ENCODE results near the gene MAGIX. TPM values are rescaled to one million over a fixed set of nuclear protein-coding genes. Genes with fewer than 3 reads are reported as not detected.
"Not testable (repeated sequence)": the region's sequence is repeated elsewhere in the genome, so short reads cannot be mapped to it uniquely, and the experiment has no call there.

The MAGIX gene
- total RNA-seq, 4 donors from 2014 or later: 1.7 to 8.1 (median 2.3) TPM

GRCh38 chrX:49166914-49167739, 4.6 kb downstream of the MAGIX start:
- H3K36me3 ChIP-seq: no peaks in the 10 kb centered on the region
- no peaks in the 10 kb centered on the region for H3K9me3 ChIP-seq
- H3K4me3 ChIP-seq: peak overlapping the region; percentile 27 to 50 (median 41)
- peak; percentile 24 to 47 for DNase-seq (ENCODE audit: low spot score in 2 of 2)
- TF ChIP-seq, protein P1, sequence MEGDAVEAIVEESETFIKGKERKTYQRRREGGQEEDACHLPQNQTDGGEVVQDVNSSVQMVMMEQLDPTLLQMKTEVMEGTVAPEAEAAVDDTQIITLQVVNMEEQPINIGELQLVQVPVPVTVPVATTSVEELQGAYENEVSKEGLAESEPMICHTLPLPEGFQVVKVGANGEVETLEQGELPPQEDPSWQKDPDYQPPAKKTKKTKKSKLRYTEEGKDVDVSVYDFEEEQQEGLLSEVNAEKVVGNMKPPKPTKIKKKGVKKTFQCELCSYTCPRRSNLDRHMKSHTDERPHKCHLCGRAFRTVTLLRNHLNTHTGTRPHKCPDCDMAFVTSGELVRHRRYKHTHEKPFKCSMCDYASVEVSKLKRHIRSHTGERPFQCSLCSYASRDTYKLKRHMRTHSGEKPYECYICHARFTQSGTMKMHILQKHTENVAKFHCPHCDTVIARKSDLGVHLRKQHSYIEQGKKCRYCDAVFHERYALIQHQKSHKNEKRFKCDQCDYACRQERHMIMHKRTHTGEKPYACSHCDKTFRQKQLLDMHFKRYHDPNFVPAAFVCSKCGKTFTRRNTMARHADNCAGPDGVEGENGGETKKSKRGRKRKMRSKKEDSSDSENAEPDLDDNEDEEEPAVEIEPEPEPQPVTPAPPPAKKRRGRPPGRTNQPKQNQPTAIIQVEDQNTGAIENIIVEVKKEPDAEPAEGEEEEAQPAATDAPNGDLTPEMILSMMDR (IDR thresholded peaks at IDR 0.05): peak in 1 of 5 experiments; percentile 11
- TF ChIP-seq EP300 (IDR thresholded peaks at IDR 0.05) (peak in 1 of 2 donors; percentile 61), POLR2A (IDR thresholded peaks at IDR 0.05) (peak in 1 of 2 donors; percentile 49)
- H3K27me3 ChIP-seq: no peaks in the 10 kb centered on the region
- H3K4me1 ChIP-seq: peaks cover 0 to 20% (median 0%) of the 10 kb centered on the region in 4 donors
- 7 to 53% methylated on average over 21 to 35 of the region's 35 CpGs for WGBS, 2 donors
- H3K27ac ChIP-seq: peak overlapping the region; percentile 66 to 92 (median 89)

DNA sequence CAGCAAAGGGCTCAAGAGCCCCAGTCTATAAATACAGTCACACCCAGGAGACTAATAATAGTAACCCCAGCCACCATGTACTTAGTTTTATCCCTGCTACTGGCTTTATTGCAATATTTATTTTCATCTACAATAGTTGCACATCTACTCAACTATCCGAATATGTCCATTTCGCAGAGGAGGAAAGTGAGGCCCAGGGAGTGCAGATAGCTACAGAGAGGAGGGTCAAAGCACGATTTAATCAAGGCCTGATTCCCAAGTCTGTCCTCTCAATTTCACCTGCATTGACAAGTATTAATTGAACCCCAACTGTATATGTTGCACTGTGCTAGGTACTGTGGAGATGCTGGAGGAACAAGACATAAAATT, 5.2 kb downstream of the MAGIX start:
- 78 to 83% methylated on average over 3 of the region's 3 CpGs for WGBS, 2 donors
- peak overlapping the region in 3 of 4 donors; percentile 27 to 50 (median 42) for H3K4me3 ChIP-seq

DNA sequence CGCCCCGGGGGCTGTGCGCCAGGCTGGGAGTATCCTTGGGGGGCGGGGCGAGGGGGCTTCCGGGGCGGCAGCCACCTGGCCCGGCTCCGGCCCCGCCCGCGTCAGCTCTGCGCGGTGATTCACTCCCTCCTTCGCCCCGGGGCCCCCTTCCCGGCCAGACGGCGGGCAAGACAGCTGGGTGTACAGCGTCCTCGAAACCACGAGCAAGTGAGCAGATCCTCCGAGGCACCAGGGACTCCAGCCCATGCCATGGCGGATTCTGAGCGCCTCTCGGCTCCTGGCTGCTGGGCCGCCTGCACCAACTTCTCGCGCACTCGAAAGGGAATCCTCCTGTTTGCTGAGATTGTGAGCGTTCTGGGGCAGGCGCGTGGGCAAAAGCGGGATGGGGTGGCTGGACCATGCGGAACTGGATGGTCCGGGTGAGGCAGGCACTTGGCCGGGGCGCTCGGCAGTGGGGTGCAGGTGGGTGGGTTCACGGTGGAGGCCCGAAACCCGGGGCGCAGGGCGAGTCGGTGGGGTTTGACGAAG, 9.3 kb downstream of the MAGIX start, which contains the start of gene PLP2:
Gene PLP2 (plus strand): TSS at position 147 of the 528 bp plus-strand sequence. CDS start 103 bp downstream, at position 250.
- Histone ChIP-seq H3K4me1 (peaks cover 0 to 15% (median 2%) of the 10 kb centered on the region in 4 donors), H3K9me3 (no peaks in the 10 kb centered on the region), H3K27me3 (no peaks in the 10 kb centered on the region), H3K36me3 (peaks cover 0 to 33% (median 0%) of the 10 kb centered on the region in 3 donors), H3K27ac (peak within 1 kb of the TSS; percentile 83 to 95 (median 88)), H3K4me3 (peak within 1 kb of the TSS; percentile 52 to 70 (median 55))
- WGBS, 2 donors: 0 to 52% methylated on average over 10 to 37 of the region's 46 CpGs
- TF ChIP-seq EP300 (IDR thresholded peaks at IDR 0.05) (peak in 1 of 2 donors; percentile 67), POLR2A (IDR thresholded peaks at IDR 0.05) (peak in 1 of 2 donors; percentile 35)
- TF ChIP-seq, protein P1 (IDR thresholded peaks at IDR 0.05): no peak
- no peak for DNase-seq (ENCODE audit: low spot score in 2 of 2)

More for the DNA sequence above, 5.2 kb downstream of the MAGIX start:
- Histone ChIP-seq H3K9me3 (no peaks in the 10 kb centered on the region), H3K27me3 (no peaks in the 10 kb centered on the region), H3K36me3 (no peaks in the 10 kb centered on the region), H3K4me1 (peaks cover 0 to 21% (median 0%) of the 10 kb centered on the region in 4 donors), H3K27ac (peak overlapping the region; percentile 66 to 92 (median 89))
- DNase-seq (ENCODE audit: low spot score in 2 of 2): no peak
- TF ChIP-seq POLR2A (IDR thresholded peaks at IDR 0.05) (no peak), EP300 (IDR thresholded peaks at IDR 0.05) (no peak)
- TF ChIP-seq, protein P1 (IDR thresholded peaks at IDR 0.05): no peak

DNA sequence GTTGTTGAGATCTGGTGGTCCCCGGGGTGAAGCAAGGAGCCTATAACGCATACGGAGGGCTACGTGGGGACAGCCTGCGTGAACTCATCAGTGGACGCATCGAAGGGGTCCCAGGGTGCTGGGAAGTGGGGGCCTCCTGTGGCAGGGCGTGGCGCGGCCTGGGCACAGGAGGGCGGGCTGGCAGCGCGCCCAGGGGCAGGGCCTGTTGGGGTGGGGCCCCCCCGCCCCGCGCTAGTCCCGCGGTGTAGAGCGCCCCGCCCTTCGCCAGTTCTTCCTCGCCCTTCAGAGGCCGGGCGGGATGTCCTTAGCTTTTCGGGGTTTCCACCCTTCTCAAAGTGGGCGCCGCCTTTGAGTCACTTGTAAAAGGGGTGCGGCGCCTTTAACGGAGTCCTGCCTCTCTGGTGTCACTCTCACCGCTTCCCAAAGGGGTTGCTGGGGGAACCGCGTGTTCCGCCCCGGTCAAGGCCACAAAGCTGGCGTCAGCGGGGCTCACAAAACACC, 9.8 kb downstream of the MAGIX start:
- peak overlapping the region; percentile 83 to 95 (median 88) for H3K27ac ChIP-seq
- H3K36me3 ChIP-seq: peaks cover 0 to 36% (median 0%) of the 10 kb centered on the region in 3 donors
- TF ChIP-seq POLR2A (IDR thresholded peaks at IDR 0.05): peak in 1 of 2 donors; percentile 37
- TF ChIP-seq, protein P1 (IDR thresholded peaks at IDR 0.05): no peak
- peak; percentile 35 to 54 for TF ChIP-seq EP300 (IDR thresholded peaks at IDR 0.05)
- DNase-seq (ENCODE audit: low spot score in 2 of 2): peak; percentile 55
- H3K4me3 ChIP-seq: peak overlapping the region; percentile 52 to 70 (median 55)
- peaks cover 0 to 13% (median 2%) of the 10 kb centered on the region in 4 donors for H3K4me1 ChIP-seq
- no peaks in the 10 kb centered on the region for H3K27me3 ChIP-seq
- no peaks in the 10 kb centered on the region for H3K9me3 ChIP-seq
- WGBS, 2 donors: 0 to 60% methylated on average over 13 to 37 of the region's 37 CpGs

- H3K9me3 ChIP-seq; DNase-seq (ENCODE audit: low spot score in 2 of 2); H3K4me3 ChIP-seq; H3K4me1 ChIP-seq; H3K27me3 ChIP-seq: not testable (repeated sequence)
- 85 to 87% methylated on average over 7 to 8 of the region's 8 CpGs for WGBS, 2 donors
- Histone ChIP-seq H3K27ac (peak overlapping the region; percentile 83 to 95 (median 88)), H3K36me3 (peaks cover 0 to 48% (median 0%) of the 10 kb centered on the region in 3 donors)
Measured at GRCh38 chrX:49173544-49173943, 11.0 kb downstream of the MAGIX start.

Data from tibial nerve (tissue), 4 donors.